ENCODE measurements around the gene WDR74.

The WDR74 gene

DNA sequence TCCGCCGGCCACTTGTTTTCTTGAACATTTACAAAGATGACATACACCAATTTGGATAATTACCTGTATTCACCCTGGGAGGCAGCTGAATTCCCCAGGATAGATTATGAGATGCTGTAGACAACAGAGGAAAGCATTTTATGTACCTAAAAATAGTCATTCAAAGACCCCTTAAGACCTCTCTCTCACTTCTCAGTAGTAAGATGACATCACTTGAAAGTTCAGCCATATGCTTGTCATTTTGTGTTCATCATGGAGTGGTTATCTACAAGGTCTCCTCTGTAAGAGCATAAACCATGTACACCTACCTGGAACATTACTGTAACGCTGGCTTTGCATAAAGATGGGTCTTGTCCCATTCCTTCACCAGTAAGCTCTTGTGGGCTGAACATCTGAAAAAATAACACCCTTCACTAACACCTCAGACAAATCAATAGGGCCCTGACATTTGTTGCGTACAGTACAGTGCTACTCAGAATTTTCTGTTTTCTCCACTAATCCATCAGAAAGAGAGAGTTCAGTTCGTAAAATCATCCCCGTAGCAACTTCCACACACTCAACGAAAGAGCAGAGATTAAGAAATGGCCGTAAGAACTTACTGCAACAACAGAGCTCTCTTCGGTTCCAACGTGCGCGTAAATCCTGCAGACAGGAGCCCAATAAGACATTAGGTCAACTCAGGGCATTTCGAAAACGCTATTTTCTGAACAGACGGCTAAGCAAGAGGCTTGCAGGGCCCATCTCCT lies 15.6 kb upstream of the WDR74 start:
- H3K4ac ChIP-seq (ENCODE audit: low read depth in 1 of 2, low read length in 2 of 2) = peak overlapping the region in 1 of 2 experiments; percentile 97
- H4K91ac ChIP-seq (ENCODE audit: low read length) = no peak overlapping the region
- no peaks in the 10 kb centered on the region for H3K27me3 ChIP-seq (ENCODE audit: control insufficient read depth in 1 of 2, insufficient read depth in 1 of 2, low read length in 2 of 2)
- peak overlapping the region; percentile 56 to 97 for H3K18ac ChIP-seq (ENCODE audit: low read depth in 1 of 2, low read length in 2 of 2)
- no peak overlapping the region for H2AFZ ChIP-seq (ENCODE audit: low read depth, low read length)
- under 1% methylated on average over 15 of the region's 15 CpGs for WGBS
- peak overlapping the region; percentile 94 for H3K9ac ChIP-seq (ENCODE audit: low read length)
- peak overlapping the region in 1 of 2 experiments; percentile 86 for H3K14ac ChIP-seq (ENCODE audit: low read length in 2 of 2)
- no peaks in the 10 kb centered on the region for H3K9me3 ChIP-seq (ENCODE audit: control insufficient read depth, low read length)
- peak overlapping the region; percentile 64 for H3K27ac ChIP-seq (ENCODE audit: low read length, poor library complexity, severe bottlenecking)
- peaks cover 13 to 38% of the 10 kb centered on the region in 2 experiments for H3K36me3 ChIP-seq (ENCODE audit: control insufficient read depth in 1 of 2, insufficient read depth in 2 of 2, low read depth in 1 of 2, low read length in 2 of 2)
- peak overlapping the region; percentile 77 for H3K4me2 ChIP-seq (ENCODE audit: low read length, poor library complexity, severe bottlenecking)
- peak overlapping the region; percentile 94 for H2AK5ac ChIP-seq (ENCODE audit: low read length, severe bottlenecking)
- H3K23ac ChIP-seq (ENCODE audit: low read length in 2 of 2) = peak overlapping the region; percentile 51 to 86
- H2BK120ac ChIP-seq (ENCODE audit: low read depth, low read length) = no peak overlapping the region
- peaks cover 8% of the 10 kb centered on the region for H3K4me1 ChIP-seq (ENCODE audit: control insufficient read depth, insufficient read depth, low read depth, low read length)
- DNase-seq = no peak
- H4K8ac ChIP-seq (ENCODE audit: low read length) = no peak overlapping the region
- H3K4me3 ChIP-seq (ENCODE audit: insufficient read depth in 1 of 2, low read depth in 1 of 2, low read length in 2 of 2) = peak overlapping the region; percentile 91
- H2BK15ac ChIP-seq (ENCODE audit: low read depth, poor library complexity, severe bottlenecking) = no peak overlapping the region
- H3K79me1 ChIP-seq (replicated peaks; ENCODE audit: low read length, poor library complexity, severe bottlenecking) = no peaks in the 10 kb centered on the region
- H2BK5ac ChIP-seq (ENCODE audit: low read depth, low read length, poor library complexity, severe bottlenecking) = no peak overlapping the region
- no peak overlapping the region for H2BK12ac ChIP-seq (ENCODE audit: low read length in 2 of 2)

DNA sequence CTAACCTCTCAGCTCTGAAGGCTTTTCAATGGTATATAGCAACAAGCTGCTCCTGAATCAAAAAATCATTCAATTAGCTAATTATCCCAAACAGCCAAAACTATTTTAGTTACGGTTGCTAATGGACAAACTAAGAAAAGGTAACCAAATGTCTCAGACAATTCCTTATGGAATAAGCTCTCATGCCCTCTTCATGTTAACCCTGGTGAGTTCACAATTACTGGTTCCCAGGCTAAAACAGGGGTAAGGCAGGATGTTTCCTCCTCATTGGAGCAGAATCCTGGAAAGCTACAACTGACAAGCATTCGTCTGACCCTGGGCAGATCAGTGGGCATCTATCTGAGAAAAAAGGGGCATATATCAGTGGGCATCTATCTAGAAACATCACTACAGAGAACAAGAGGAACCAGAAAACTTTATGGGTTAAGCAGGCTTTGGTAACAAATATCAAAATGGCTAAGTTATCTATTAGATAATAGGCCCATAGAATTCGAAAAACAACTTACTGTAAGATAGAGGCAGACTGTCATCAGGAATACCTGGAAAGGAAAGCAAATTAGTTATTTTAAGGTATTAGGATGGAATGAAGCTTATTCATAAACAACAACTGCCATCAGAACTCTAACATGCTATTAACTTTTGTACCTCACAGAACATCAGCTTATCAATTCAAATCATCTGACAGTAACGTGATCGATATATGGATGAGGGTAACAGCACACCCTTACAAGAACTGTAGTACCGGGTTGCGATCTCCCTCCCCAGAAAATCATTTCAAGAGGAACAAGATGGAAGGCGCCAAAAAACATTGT lies 14.8 kb upstream of the WDR74 start:
- no peak overlapping the region for H3K4ac ChIP-seq (ENCODE audit: low read depth in 1 of 2, low read length in 2 of 2)
- no peak overlapping the region for H2AK5ac ChIP-seq (ENCODE audit: low read length, severe bottlenecking)
- H4K8ac ChIP-seq (ENCODE audit: low read length) = no peak overlapping the region
- H2BK12ac ChIP-seq (ENCODE audit: low read length in 2 of 2) = no peak overlapping the region
- peaks cover 13 to 38% of the 10 kb centered on the region in 2 experiments for H3K36me3 ChIP-seq (ENCODE audit: control insufficient read depth in 1 of 2, insufficient read depth in 2 of 2, low read depth in 1 of 2, low read length in 2 of 2)
- H2AFZ ChIP-seq (ENCODE audit: low read depth, low read length) = no peak overlapping the region
- H3K4me1 ChIP-seq (ENCODE audit: control insufficient read depth, insufficient read depth, low read depth, low read length) = peaks cover 8% of the 10 kb centered on the region
- 11% methylated on average over 6 of the region's 8 CpGs for WGBS
- no peak for DNase-seq
- no peaks in the 10 kb centered on the region for H3K79me1 ChIP-seq (replicated peaks; ENCODE audit: low read length, poor library complexity, severe bottlenecking)
- no peaks in the 10 kb centered on the region for H3K27me3 ChIP-seq (ENCODE audit: control insufficient read depth in 1 of 2, insufficient read depth in 1 of 2, low read length in 2 of 2)
- H4K91ac ChIP-seq (ENCODE audit: low read length) = no peak overlapping the region
- H3K9me3 ChIP-seq (ENCODE audit: control insufficient read depth, low read length) = no peaks in the 10 kb centered on the region
- H2BK5ac ChIP-seq (ENCODE audit: low read depth, low read length, poor library complexity, severe bottlenecking) = no peak overlapping the region
- H2BK120ac ChIP-seq (ENCODE audit: low read depth, low read length) = no peak overlapping the region
- no peak overlapping the region for H2BK15ac ChIP-seq (ENCODE audit: low read depth, poor library complexity, severe bottlenecking)
- H3K27ac ChIP-seq (ENCODE audit: low read length, poor library complexity, severe bottlenecking) = no peak overlapping the region
- H3K23ac ChIP-seq (ENCODE audit: low read length in 2 of 2) = no peak overlapping the region
- no peak overlapping the region for H3K18ac ChIP-seq (ENCODE audit: low read depth in 1 of 2, low read length in 2 of 2)
- H3K4me2 ChIP-seq (ENCODE audit: low read length, poor library complexity, severe bottlenecking) = peak overlapping the region; percentile 87
- peak overlapping the region; percentile 94 for H3K9ac ChIP-seq (ENCODE audit: low read length)
- H3K4me3 ChIP-seq (ENCODE audit: insufficient read depth in 1 of 2, low read depth in 1 of 2, low read length in 2 of 2) = peak overlapping the region in 1 of 2 experiments; percentile 91
- peak overlapping the region in 1 of 2 experiments; percentile 29 for H3K14ac ChIP-seq (ENCODE audit: low read length in 2 of 2)

GRCh38 chr11:62853279-62853965 lies 14.0 kb upstream of the WDR74 start:
- no peak for DNase-seq
- H3K79me1 ChIP-seq (replicated peaks; ENCODE audit: low read length, poor library complexity, severe bottlenecking) = no peaks in the 10 kb centered on the region
- no peak overlapping the region for H3K23ac ChIP-seq (ENCODE audit: low read length in 2 of 2)
- H3K36me3 ChIP-seq (ENCODE audit: control insufficient read depth in 1 of 2, insufficient read depth in 2 of 2, low read depth in 1 of 2, low read length in 2 of 2) = peaks cover 13 to 38% of the 10 kb centered on the region in 2 experiments
- no peak overlapping the region for H4K8ac ChIP-seq (ENCODE audit: low read length)
- H3K18ac ChIP-seq (ENCODE audit: low read depth in 1 of 2, low read length in 2 of 2) = no peak overlapping the region
- H3K4me3 ChIP-seq (ENCODE audit: insufficient read depth in 1 of 2, low read depth in 1 of 2, low read length in 2 of 2) = peak overlapping the region in 1 of 2 experiments; percentile 91
- H2BK5ac ChIP-seq (ENCODE audit: low read depth, low read length, poor library complexity, severe bottlenecking) = no peak overlapping the region
- H4K91ac ChIP-seq (ENCODE audit: low read length) = no peak overlapping the region
- H3K4me2 ChIP-seq (ENCODE audit: low read length, poor library complexity, severe bottlenecking) = peak overlapping the region; percentile 87
- no peak overlapping the region for H3K27ac ChIP-seq (ENCODE audit: low read length, poor library complexity, severe bottlenecking)
- no peak overlapping the region for H2BK15ac ChIP-seq (ENCODE audit: low read depth, poor library complexity, severe bottlenecking)
- H3K4ac ChIP-seq (ENCODE audit: low read depth in 1 of 2, low read length in 2 of 2) = no peak overlapping the region
- H3K27me3 ChIP-seq (ENCODE audit: control insufficient read depth in 1 of 2, insufficient read depth in 1 of 2, low read length in 2 of 2) = no peaks in the 10 kb centered on the region
- H2BK120ac ChIP-seq (ENCODE audit: low read depth, low read length) = no peak overlapping the region
- H2AK5ac ChIP-seq (ENCODE audit: low read length, severe bottlenecking) = no peak overlapping the region
- WGBS = 77% methylated on average over 5 of the region's 7 CpGs
- H2BK12ac ChIP-seq (ENCODE audit: low read length in 2 of 2) = no peak overlapping the region
- no peak overlapping the region for H2AFZ ChIP-seq (ENCODE audit: low read depth, low read length)
- H3K4me1 ChIP-seq (ENCODE audit: control insufficient read depth, insufficient read depth, low read depth, low read length) = peaks cover 8% of the 10 kb centered on the region
- peak overlapping the region; percentile 94 for H3K9ac ChIP-seq (ENCODE audit: low read length)
- no peak overlapping the region for H3K14ac ChIP-seq (ENCODE audit: low read length in 2 of 2)
- no peaks in the 10 kb centered on the region for H3K9me3 ChIP-seq (ENCODE audit: control insufficient read depth, low read length)

Data from mesenchymal stem cell (in vitro differentiated cells and primary cell).